Measurements from ENCODE around the gene HSPA4.

The HSPA4 gene

GRCh38 chr5:133155326-133155969, 103.6 kb downstream of the HSPA4 start:
- ATAC-seq (ENCODE audit: low read depth) (no peak), DNase-seq (ENCODE audit: low spot score in 2 of 2) (no peak)
- Mint-ChIP-seq H3K9me3 (no peaks in the 10 kb centered on the region), H3K4me3 (no peak overlapping the region), H3K4me1 (no peaks in the 10 kb centered on the region), H3K36me3 (no peaks in the 10 kb centered on the region), H3K27me3 (no peaks in the 10 kb centered on the region), H3K27ac (no peak overlapping the region)

Measured in memory B cell (primary cell).